AG09319 (cell line): Measurements from ENCODE around the gene ADCY5.

Experiments
- DNase-seq: peaks from one replicate; pipeline ENCODE4 v3.0.0-alpha.2; 2010; ENCODE audit warnings: low read depth; ENCODE audit errors: extremely low read depth
- TF ChIP-seq, protein P1 (sequence below): IDR thresholded peaks from 2 replicates; pipeline ENCODE4 v1.5.1; 2011; ENCODE audit warnings: low read depth, mild to moderate bottlenecking, inconsistent platforms, low read length, moderate library complexity

The ADCY5 gene

DNA sequence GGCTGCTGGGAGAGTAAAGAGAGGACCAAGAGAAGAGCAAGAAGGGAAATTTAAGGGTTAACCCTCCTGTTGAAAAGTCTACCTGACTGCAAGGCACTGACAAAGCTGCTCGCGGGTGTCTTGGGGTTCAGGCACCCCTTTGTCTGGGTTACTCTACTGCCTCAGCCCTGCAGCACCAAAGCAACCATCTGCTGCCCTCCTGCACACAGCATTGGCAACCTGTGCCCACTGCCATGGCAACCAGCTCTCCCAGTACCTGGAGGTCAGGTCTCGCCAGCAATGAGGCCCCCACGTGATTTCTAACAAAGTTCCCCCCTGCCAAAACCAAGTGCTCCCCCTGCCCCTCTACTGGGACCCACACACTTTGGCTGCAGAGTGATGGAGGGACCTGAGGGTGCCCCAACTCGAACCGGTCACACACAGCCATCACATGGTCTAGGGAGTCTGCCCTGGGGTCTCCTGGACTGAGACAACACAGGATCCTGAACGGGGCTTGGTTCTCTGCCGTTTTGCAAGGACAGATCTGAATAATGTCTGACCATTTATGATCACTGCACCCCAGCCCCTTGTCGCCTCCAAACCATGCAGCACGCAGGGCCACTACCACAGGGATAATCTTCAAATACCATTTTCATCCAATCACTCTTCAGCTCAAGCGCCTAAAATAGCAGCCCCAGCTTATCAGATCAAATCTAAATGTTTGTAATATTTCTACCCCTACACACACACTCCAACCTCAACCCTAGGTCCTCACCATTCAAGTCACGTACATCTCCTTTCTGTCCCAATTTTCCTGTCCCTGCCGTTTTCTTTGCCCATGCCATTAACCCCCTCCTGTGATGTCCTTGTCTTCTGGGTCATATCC lies 50.7 kb downstream of the ADCY5 start:
- no peak for DNase-seq

DNA sequence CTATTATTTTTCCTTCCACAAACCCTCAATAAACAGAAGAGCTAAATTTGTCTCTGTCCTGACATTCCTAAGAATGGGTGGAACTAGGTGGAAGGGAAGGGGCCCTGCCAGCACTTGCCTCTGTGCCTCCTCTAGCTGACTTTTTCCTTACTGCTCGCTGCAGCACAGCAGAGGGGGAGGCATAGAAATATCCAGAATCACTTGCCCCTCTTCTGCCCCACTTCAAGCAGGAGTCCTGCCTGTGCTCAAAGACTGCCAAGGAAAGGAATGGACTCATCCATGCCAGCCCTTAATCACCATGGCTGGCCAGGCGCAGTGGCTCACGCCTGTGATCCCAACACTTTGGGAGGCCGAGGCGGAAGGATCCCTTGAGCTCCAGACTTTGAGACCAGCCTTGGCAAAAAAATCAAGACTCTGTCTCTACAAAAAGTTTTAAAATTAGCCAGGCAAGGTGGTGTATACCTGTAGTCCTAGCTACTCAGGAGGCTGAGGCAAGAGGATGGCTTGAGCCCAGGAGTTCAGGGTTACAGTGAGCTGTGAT lies 51.8 kb downstream of the ADCY5 start:
- TF ChIP-seq, protein P1, sequence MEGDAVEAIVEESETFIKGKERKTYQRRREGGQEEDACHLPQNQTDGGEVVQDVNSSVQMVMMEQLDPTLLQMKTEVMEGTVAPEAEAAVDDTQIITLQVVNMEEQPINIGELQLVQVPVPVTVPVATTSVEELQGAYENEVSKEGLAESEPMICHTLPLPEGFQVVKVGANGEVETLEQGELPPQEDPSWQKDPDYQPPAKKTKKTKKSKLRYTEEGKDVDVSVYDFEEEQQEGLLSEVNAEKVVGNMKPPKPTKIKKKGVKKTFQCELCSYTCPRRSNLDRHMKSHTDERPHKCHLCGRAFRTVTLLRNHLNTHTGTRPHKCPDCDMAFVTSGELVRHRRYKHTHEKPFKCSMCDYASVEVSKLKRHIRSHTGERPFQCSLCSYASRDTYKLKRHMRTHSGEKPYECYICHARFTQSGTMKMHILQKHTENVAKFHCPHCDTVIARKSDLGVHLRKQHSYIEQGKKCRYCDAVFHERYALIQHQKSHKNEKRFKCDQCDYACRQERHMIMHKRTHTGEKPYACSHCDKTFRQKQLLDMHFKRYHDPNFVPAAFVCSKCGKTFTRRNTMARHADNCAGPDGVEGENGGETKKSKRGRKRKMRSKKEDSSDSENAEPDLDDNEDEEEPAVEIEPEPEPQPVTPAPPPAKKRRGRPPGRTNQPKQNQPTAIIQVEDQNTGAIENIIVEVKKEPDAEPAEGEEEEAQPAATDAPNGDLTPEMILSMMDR: no peak
- no peak for DNase-seq

More for the DNA sequence above, 50.7 kb downstream of the ADCY5 start:
- TF ChIP-seq, protein P1: no peak

DNA sequence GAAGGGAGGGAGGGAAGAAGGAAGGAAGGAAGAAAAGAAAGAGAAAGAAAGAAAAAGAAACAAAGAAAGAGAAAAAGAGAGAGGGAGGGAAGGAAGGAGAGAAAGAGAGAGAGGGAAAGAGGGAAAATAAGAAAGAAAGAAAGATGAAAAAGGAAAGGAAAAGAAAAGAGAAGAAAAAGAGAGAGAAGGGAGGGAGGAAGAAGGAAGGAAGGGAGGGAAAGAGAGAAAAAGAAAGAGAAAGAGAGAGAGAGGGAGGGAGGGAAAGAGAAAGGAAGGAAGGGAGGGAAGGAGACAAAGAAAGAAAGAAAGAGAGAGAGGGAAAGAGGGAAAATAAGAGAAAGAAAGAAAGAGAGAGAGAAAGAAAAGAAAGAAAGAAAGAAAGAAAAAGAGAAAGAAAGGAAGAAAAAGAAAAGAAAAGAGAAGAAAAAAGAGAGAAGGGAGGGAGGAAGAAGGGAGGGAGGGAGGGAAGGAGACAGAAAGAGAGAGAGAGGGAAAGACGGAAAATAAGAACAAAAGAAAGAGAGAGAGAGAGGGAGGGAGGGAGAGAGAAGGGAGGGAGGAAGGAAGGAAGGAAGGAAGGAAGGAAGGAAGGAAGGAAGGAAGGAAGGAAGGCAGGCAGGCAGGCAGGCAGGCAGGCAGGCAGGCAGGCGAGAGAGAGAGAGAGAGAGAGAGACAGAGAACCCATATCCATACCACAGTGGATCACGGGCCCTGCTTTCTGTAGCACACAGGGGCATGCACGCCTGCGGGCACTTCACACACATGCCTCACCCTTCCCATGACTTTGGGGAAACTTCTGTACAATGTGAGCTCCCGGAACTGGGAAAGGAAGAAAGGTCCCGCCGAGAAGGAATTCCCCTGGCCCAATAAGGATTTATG lies 52.5 kb downstream of the ADCY5 start:
- DNase-seq: no peak
- TF ChIP-seq, protein P1: no peak

DNA sequence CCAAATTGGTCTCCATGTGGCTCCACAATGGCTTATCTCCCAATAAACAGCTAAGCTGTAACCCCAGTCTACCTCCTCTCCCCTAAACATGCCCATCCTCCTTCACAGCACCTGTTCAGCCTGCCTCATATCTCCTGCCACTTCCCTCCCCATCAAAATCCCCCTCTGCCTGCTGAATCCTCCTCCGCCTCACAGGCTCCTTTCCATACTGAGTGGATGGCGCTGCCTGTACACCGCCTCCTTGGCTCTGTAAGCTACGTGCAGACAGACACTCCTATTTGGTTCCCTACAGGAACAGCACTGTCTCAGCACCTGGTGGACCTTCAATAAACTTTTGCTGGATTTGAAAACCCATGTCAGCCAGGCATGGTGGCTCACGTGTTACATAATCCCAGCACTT lies 53.7 kb downstream of the ADCY5 start:
- TF ChIP-seq, protein P1: no peak
- no peak for DNase-seq

DNA sequence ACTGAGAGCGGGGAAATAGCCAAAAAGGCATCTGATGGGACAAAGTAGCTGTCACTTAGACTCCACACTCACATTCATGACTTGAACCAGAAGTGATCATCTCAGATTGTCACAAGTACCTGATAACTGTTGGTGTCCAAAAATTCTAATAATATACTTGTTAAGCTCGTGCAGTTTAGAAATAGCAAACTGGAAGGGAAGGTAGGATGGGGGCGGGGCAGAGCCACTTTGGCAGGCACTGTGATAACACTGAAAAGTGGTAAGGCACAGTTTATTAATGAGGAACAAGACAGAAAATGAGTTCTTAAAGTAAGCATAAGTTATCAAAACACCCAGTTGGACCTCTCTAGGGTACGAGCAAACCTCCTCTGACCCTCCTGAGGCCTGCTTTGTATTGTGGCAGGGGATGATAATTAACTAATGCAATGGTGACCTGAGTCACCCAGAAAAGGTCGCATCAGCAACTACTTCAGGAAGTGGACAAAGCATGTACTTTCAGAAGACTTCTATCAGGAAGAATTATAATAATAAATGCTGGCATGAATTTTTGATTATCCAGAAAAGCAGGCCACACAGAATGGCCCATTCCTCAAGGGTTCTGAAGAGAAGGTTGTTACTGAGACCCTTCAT lies 54.4 kb downstream of the ADCY5 start:
- no peak for DNase-seq
- TF ChIP-seq, protein P1: no peak

DNA sequence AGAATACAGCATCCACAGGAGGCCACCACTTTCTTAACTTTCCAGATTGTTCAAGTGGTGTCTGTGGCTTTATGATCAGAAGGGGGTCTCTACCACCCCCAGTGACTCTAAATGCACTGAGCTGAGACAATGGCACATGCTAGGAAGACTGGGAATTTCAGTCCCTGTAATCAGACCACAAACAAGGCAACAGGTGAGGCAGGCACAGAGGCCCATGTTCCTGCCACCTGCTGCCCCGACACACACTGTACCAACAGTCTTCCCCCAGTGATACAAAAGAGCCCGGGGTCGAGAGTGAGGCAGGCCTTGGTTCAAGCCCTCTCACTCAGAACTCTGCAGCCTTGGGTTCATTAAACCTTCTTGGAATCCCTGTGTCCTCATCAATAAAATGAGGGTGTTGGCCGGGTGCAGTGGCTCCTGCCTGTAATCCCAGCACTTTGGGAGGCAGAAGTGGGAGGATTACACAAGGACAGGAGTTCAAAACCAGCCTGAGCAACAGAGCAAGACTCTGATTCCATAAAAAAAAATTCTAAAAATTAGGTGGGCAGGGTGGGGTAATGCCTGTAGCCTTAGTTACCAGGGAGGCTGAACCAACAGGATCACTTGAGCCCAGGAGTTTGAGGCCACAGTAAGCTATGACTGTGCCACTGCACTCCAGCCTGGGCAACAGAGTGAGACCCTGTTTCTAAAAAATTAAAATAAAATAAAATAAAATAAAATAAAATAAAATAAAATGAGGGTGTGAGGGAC lies 55.8 kb downstream of the ADCY5 start:
- DNase-seq: no peak

More for the DNA sequence above, 55.8 kb downstream of the ADCY5 start:
- TF ChIP-seq, protein P1: no peak
